DND-41 (cell line): ENCODE data around the gene TCIRG1.

Experiments
- ATAC-seq: fragments of 200-7000 bp; cut with Tn5 transposase; 3 replicates; pipeline ENCODE4 v1.9.1; 2021; ENCODE audit warnings: low read depth; ENCODE audit not compliant: insufficient read depth
- DNase-seq: peaks from one replicate; pipeline ENCODE4 v3.0.0-alpha.2; 2020
- H2AFZ ChIP-seq: 2 replicates; pipeline ENCODE4 v1.6.0; 2012; ENCODE audit warnings: low read depth, low read length
- H3K27ac ChIP-seq: 2 replicates; pipeline ENCODE4 v1.5.1; 2012; ENCODE audit warnings: low read length, inconsistent platforms
- H3K27me3 ChIP-seq: fragments of 200-600 bp; sonication (generic); 2 replicates; pipeline ENCODE4 v1.6.0; 2012; ENCODE audit warnings: low read length, mild to moderate bottlenecking, inconsistent platforms; ENCODE audit not compliant: insufficient read depth, poor library complexity
- H3K36me3 ChIP-seq: 2 replicates; pipeline ENCODE4 v1.5.1; 2012; ENCODE audit warnings: low read length, inconsistent platforms; ENCODE audit not compliant: insufficient read depth
- H3K4me1 ChIP-seq: 2 replicates; pipeline ENCODE4 v1.5.1; 2012; ENCODE audit warnings: mild to moderate bottlenecking, low read length; ENCODE audit not compliant: insufficient read depth
- H3K4me2 ChIP-seq: 2 replicates; pipeline ENCODE4 v1.6.0; 2012; ENCODE audit warnings: mild to moderate bottlenecking, moderate library complexity, low read length, inconsistent platforms; ENCODE audit not compliant: insufficient read depth
- H3K4me3 ChIP-seq, 2 experiments: fragments of 200-600 bp in 1 of 2; shearing (Covaris generic) in 1 of 2; 2 replicates each; pipeline ENCODE4 v1.5.1; 2012 to 2016; ENCODE audit warnings: inconsistent platforms in 2 of 2, low read length in 2 of 2, mild to moderate bottlenecking in 2 of 2, low read depth in 1 of 2, moderate library complexity in 1 of 2
- H3K79me2 ChIP-seq: 2 replicates; pipeline ENCODE4 v1.6.0; 2012; ENCODE audit warnings: low read length, inconsistent platforms; ENCODE audit not compliant: insufficient read depth
- H3K9ac ChIP-seq: 2 replicates; pipeline ENCODE4 v1.6.0; 2012; ENCODE audit warnings: low read depth, mild to moderate bottlenecking, inconsistent platforms, low read length, moderate library complexity
- H3K9me3 ChIP-seq: 2 replicates; pipeline ENCODE4 v1.5.1; 2012; ENCODE audit warnings: low read length, moderate library complexity, mild to moderate bottlenecking, inconsistent platforms; ENCODE audit not compliant: insufficient read depth, severe bottlenecking
- H4K20me1 ChIP-seq: 2 replicates; pipeline ENCODE4 v1.6.0; 2012; ENCODE audit warnings: low read length; ENCODE audit not compliant: insufficient read depth
- CTCF ChIP-seq: IDR thresholded peaks from 2 replicates; pipeline ENCODE4 v1.5.1; 2012; ENCODE audit warnings: borderline replicate concordance, low read length, moderate library complexity, mild to moderate bottlenecking; ENCODE audit not compliant: poor library complexity, severe bottlenecking; ENCODE audit errors: extremely low read depth
- EZH2 ChIP-seq: IDR thresholded peaks from 3 replicates; pipeline ENCODE4 v1.6.1; 2012; ENCODE audit warnings: borderline replicate concordance, low read depth, mild to moderate bottlenecking, moderate library complexity, low read length, inconsistent platforms; ENCODE audit not compliant: severe bottlenecking

The TCIRG1 gene

GRCh38 chr11:68057807-68058206 is 19.0 kb downstream of the TCIRG1 start:
- Histone ChIP-seq H3K4me1 (no peaks in the 10 kb centered on the region), H3K36me3 (peaks cover 29% of the 10 kb centered on the region), H4K20me1 (0 out of 2 replicates have a peak, but pooled peaks cover 2% of the 10 kb centered on the region), H3K4me3 (no peak overlapping the region), H2AFZ (no peak overlapping the region), H3K27me3 (no peaks in the 10 kb centered on the region), H3K27ac (no peak overlapping the region), H3K4me2 (no peak overlapping the region), H3K79me2 (no peaks in the 10 kb centered on the region), H3K9ac (no peak overlapping the region), H3K9me3 (no peaks in the 10 kb centered on the region)
- TF ChIP-seq EZH2 = no peak
- DNase-seq = no peak
- no peak for ATAC-seq

DNA sequence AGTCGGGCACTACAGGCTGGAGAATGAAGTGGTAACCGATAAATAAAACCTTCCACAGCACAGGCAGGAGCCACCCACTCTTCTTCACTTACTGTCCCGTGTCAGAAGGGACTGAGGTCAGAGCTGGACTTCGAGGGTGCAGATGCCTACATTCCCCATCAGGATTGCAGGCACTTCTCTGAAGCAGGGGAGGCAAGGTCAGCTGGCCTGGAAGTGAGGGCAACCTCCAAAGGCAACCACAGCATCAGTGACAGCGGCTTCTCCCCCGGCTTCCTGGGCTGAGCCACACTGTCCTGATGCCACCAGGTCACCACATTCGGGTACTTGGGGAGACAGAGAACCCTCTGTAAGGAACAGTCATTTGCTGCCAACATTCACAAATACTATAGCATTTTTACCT is 22.7 kb downstream of the TCIRG1 start:
- Histone ChIP-seq H3K27ac (no peak overlapping the region), H3K9ac (no peak overlapping the region), H3K4me3 (no peak overlapping the region), H3K36me3 (peaks cover 57% of the 10 kb centered on the region), H3K4me2 (no peak overlapping the region), H3K79me2 (no peaks in the 10 kb centered on the region), H4K20me1 (0 out of 2 replicates have a peak, but pooled peaks cover 2% of the 10 kb centered on the region), H2AFZ (no peak overlapping the region), H3K4me1 (no peaks in the 10 kb centered on the region), H3K27me3 (no peaks in the 10 kb centered on the region), H3K9me3 (no peaks in the 10 kb centered on the region)
- no peak for DNase-seq
- no peak for ATAC-seq
- no peak for TF ChIP-seq EZH2
- no peak for TF ChIP-seq CTCF

DNA sequence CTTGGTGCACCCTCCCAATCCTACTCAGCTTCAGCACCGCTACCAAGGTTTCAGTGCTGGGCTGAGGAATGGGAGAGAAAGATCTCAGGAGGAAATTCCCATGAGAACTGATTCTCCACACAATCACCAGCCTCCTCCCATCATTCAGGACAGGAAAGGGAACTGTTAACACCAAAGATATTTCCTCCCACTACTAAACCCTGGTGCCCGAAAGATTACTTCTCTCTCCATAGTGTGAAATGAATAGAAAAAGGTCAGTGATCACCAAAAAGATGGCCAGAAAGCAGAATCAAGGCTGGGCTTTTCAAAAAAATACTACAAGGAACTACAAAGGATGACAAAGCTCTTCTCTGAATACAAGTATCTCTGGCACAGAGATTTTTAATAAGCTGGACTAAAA is 26.1 kb downstream of the TCIRG1 start:
- Histone ChIP-seq H3K9me3 (no peaks in the 10 kb centered on the region), H4K20me1 (no peaks in the 10 kb centered on the region), H3K4me1 (no peaks in the 10 kb centered on the region), H3K4me3 (no peak overlapping the region), H3K27me3 (no peaks in the 10 kb centered on the region), H3K79me2 (no peaks in the 10 kb centered on the region), H3K9ac (no peak overlapping the region), H3K4me2 (no peak overlapping the region), H3K36me3 (peaks cover 86% of the 10 kb centered on the region), H2AFZ (no peak overlapping the region), H3K27ac (no peak overlapping the region)
- ATAC-seq = no peak
- TF ChIP-seq EZH2 (no peak), CTCF (no peak)
- no peak for DNase-seq

- no peak for DNase-seq
- Histone ChIP-seq H3K4me1 (no peaks in the 10 kb centered on the region), H3K4me2 (no peak overlapping the region), H3K79me2 (no peaks in the 10 kb centered on the region), H4K20me1 (no peaks in the 10 kb centered on the region), H3K9ac (no peak overlapping the region), H3K27me3 (no peaks in the 10 kb centered on the region), H3K27ac (no peak overlapping the region), H3K36me3 (peaks cover 90% of the 10 kb centered on the region), H3K4me3 (no peak overlapping the region), H2AFZ (no peak overlapping the region), H3K9me3 (no peaks in the 10 kb centered on the region)
- TF ChIP-seq EZH2 (no peak), CTCF (no peak)
- ATAC-seq = no peak
These were observed 27.0 kb downstream of the TCIRG1 start for GRCh38 chr11:68065841-68066240.
